GM12892 (cell line): Measurements from ENCODE around the gene SORCS2.

Experiments used
- POLR2A ChIP-seq: IDR thresholded peaks from 2 replicates; pipeline ENCODE4 v1.6.1; 2011; ENCODE audit warnings: low read depth, low read length, control low read depth
- POLR2AphosphoS5 ChIP-seq: IDR thresholded peaks from 2 replicates; pipeline ENCODE4 v1.6.1; 2011; ENCODE audit warnings: low read depth, low read length, control low read depth
- TAF1 ChIP-seq: IDR thresholded peaks from 2 replicates; pipeline ENCODE4 v1.6.1; 2011; ENCODE audit warnings: low read depth, mild to moderate bottlenecking, control low read depth, low read length, borderline replicate concordance

DNA sequence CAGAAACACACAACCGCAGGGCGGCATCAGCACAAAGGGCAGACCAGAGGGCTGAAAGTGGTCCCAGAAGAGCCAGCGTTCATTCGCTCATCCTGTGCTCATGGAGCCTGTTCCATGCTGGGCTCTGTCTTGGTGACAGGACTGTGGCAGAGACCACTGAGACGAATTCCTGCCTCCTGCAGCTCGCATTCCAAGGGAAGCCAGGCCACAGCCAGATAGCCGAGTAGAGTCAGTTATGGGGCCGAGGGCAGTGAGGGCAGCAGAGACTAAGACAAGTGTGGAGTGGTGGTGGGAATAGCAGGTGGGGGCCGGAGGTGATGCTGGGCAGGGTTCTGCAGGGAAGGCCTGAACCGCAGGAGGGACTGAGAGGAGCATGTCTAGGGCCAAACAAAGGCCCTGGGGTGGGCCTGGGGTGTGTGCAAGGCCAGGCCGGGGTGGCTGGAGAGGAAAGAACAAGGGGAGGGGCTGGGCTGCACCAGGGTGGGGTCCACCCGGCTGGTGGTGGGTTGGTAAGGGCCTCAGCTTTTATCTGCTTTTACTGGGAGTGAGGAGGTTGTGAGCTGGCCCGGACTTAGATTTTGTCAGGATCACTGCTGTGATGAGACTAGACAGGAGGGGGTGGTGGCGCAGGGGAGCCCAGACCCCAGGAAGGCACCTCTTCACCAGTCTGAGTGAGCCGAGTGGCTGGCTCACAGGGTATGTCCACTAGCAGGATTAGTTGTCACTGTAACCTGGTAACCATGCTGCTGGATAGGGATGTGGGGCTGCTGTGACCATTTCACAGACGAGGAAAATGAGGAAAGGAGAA, 236.1 kb downstream of the SORCS2 start:
- TF ChIP-seq POLR2A, result no peak
- TF ChIP-seq POLR2AphosphoS5, result no peak
- no peak for TF ChIP-seq TAF1
